BJ (cell line): ENCODE results near the gene KCNE4. TPM values are rescaled to one million over a fixed set of nuclear protein-coding genes. Genes with fewer than 3 reads are reported as not detected.
"Not testable (repeated sequence)": the region's sequence is repeated elsewhere in the genome, so short reads cannot be mapped to it uniquely, and the experiment has no call there.

Experiments used
- CTCF ChIA-PET: fragments of 350-600 bp; formaldehyde crosslinking; extraction: SDS; loops from one replicate; lab custom pipeline; 2021; ENCODE audit warnings: antibody characterized with exemption, inconsistent platforms; lab: Yijun Ruan, JAX
- POLR2A ChIA-PET: fragments of 300-600 bp; sonication (Branson Sonifier 250); formaldehyde crosslinking; extraction: SDS; loops from one replicate; lab custom pipeline; 2021; ENCODE audit warnings: antibody characterized with exemption; lab: Charles Lee
- DNase-seq: peaks from one replicate; pipeline ENCODE4 v3.0.0-alpha.2; 2011; ENCODE audit warnings: low read depth
- H3K27me3 ChIP-seq: 2 replicates; pipeline ENCODE4 v1.6.0; 2011; ENCODE audit warnings: low read length; ENCODE audit not compliant: control insufficient read depth, insufficient read depth
- H3K36me3 ChIP-seq: 2 replicates; pipeline ENCODE4 v1.5.1; 2011; ENCODE audit warnings: low read length; ENCODE audit not compliant: control insufficient read depth, insufficient read depth
- H3K4me3 ChIP-seq: 2 replicates; pipeline ENCODE4 v1.5.1; 2011; ENCODE audit warnings: low read depth, mild to moderate bottlenecking, control low read depth, low read length
- polyA plus RNA-seq: library from polyadenylated mRNA; depleted of rRNA; stranded (reverse); fragments of >200 nt; gene quantifications from 2 replicates; pipeline ENCODE4 v1.2.3, GENCODE V29; 2011
- TF ChIP-seq, protein P1 (sequence below): IDR thresholded peaks from 2 replicates; pipeline ENCODE4 v1.5.1; 2011; ENCODE audit warnings: low read depth, mild to moderate bottlenecking, control low read depth, inconsistent platforms, low read length, moderate library complexity; ENCODE audit not compliant: insufficient read depth

KCNE4 gene
- polyA plus RNA-seq, 1 experiment, result 18.5 TPM

DNA sequence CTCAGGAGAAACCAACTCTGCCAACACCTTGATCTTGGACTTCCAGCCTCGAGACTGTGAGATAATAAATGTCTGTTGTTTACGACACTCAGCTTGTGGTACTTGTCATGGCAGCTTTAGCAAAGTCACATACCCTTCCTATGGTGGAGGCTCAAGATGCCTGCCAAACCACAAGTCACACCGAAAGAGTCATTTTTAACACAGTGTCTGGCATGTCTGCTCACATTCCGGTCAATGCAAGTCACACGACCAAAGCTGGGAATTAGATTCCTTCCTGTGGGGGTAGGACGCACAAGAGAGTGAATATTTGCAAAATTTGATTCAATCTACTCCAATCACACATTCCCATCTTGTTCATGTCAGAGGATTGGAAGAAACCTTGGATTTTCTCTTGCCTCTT lies 24.6 kb downstream of the KCNE4 start:
- ChIA-PET CTCF (no interaction called here), POLR2A (no interaction called here)
- no peak for DNase-seq
- Histone ChIP-seq H3K27me3 (no peaks in the 10 kb centered on the region), H3K4me3 (no peak overlapping the region), H3K36me3 (no peaks in the 10 kb centered on the region)
- TF ChIP-seq, protein P1, sequence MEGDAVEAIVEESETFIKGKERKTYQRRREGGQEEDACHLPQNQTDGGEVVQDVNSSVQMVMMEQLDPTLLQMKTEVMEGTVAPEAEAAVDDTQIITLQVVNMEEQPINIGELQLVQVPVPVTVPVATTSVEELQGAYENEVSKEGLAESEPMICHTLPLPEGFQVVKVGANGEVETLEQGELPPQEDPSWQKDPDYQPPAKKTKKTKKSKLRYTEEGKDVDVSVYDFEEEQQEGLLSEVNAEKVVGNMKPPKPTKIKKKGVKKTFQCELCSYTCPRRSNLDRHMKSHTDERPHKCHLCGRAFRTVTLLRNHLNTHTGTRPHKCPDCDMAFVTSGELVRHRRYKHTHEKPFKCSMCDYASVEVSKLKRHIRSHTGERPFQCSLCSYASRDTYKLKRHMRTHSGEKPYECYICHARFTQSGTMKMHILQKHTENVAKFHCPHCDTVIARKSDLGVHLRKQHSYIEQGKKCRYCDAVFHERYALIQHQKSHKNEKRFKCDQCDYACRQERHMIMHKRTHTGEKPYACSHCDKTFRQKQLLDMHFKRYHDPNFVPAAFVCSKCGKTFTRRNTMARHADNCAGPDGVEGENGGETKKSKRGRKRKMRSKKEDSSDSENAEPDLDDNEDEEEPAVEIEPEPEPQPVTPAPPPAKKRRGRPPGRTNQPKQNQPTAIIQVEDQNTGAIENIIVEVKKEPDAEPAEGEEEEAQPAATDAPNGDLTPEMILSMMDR, result no peak

DNA sequence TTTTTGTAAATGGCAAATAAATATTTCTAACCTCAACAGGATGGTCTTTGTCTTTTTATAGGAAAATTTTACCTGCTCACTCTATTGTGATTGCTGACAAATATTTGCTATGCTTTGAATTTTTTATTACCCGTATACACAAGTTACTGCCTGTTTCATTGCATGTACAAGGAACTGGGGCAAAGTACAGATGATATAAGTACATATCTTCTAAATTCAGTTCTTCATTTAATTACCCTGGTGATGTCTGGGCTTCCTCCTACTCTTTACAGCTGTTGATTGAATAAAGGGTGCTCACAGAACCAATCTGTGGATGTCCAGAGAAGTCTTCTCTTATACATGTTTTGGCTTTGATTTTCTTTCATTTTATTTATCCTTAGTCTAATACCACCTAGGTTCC lies 26.5 kb downstream of the KCNE4 start:
- no peak for DNase-seq
- POLR2A ChIA-PET, result no interaction called here
- H3K27me3 ChIP-seq, result no peaks in the 10 kb centered on the region
- CTCF ChIA-PET, result no interaction called here
- H3K4me3 ChIP-seq, result no peak overlapping the region
- H3K36me3 ChIP-seq, result no peaks in the 10 kb centered on the region
- TF ChIP-seq, protein P1, result no peak

DNA sequence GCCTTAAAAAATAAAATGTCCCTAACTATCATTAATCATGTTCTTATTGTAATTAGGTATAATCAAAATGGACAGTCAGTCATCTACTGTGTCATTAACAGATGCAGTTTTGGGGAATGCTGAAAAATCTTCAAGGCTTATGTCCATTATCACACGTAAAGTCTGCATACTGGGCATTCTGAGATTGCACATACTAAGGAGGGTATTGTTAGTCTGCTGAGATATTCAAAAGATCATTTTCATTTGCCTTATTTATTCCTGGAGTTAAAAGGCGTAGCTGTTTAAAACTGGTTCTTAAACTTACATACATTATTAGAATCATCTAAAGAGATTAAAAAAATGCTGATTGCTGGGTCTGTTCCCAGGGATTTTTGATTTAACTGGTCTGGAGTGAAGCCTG lies 27.4 kb downstream of the KCNE4 start:
- H3K27me3 ChIP-seq, result no peaks in the 10 kb centered on the region
- H3K4me3 ChIP-seq, result no peak overlapping the region
- ChIA-PET POLR2A (no interaction called here), CTCF (no interaction called here)
- H3K36me3 ChIP-seq, result no peaks in the 10 kb centered on the region
- no peak for DNase-seq
- TF ChIP-seq, protein P1, result no peak

DNA sequence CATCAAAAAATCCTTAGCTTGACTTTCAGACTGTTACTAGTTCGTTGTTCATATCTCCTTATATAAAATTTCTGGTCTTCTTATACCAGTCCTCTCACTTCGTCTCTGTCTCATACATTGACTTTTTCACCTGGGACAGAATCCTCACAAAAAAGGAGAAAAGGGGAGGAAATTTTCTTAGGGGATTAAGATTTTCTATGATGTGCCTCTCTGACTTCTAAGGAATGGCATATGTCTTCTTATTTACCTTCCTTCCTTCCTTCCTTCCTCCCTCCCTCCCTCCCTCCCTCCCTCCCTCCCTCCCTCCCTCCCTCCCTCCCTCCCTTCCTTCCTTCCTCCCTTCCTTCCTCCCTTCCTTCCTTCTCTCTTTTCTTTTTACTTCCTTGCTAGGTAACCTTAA lies 27.9 kb downstream of the KCNE4 start:
- POLR2A ChIA-PET, result no interaction called here
- Histone ChIP-seq H3K27me3 (no peaks in the 10 kb centered on the region), H3K4me3 (no peak overlapping the region), H3K36me3 (no peaks in the 10 kb centered on the region)
- TF ChIP-seq, protein P1, result no peak
- DNase-seq, result no peak
- CTCF ChIA-PET, result no interaction called here

DNA sequence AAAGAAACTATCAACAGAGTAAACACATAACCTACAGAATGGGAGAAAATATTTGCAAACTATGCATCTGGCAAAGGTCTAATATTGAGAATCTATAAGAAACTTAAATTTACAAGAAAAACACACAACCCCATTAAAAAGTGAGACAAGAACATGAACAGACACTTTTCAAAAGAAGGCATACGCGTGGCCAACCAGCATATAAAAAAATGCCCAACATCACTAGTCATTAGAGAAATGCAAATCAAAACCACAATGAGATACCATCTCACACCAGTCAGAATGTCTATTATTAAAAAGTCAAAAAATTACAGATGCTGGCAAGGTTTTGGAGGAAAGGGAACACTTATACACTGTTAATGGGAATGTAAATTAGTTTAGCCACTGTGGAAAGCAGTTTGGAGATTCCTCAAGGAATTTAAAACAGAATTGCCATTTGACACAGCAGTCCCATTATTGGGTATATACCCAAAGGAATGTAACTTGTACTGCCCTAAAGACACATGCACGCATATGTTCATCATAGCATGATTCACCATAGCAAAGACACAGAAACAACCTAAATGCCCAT lies 28.9 kb downstream of the KCNE4 start:
- CTCF ChIA-PET, POLR2A ChIA-PET, H3K27me3 ChIP-seq, DNase-seq, H3K4me3 ChIP-seq, H3K36me3 ChIP-seq: not testable (repeated sequence)

DNA sequence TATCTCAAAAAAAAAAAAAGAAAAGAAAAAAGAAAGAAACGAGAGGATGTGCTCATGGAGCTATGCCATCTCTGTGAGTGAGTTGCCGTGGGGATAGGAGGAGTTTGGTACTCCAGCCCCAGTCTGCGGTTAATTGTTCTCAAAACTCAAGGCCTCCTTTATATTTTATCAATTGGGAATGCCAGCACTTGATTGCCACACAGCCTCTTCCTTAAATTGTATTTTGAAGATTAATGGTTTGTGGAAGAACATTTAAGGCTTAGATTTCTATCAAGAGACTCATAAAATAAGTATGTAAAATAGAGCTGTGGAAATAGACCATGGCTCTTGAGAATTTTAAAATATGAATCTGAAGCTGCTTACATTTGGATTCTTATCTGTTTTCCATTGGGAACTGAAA lies 29.8 kb downstream of the KCNE4 start:
- Histone ChIP-seq H3K4me3 (no peak overlapping the region), H3K36me3 (no peaks in the 10 kb centered on the region), H3K27me3 (no peaks in the 10 kb centered on the region)
- CTCF ChIA-PET, result interaction anchor here (0.6 kb wide), 1 partner anchor 68 kb away, joined by 3 read pairs; no protein-coding TSS in a partner anchor
- POLR2A ChIA-PET, result no interaction called here
- no peak for DNase-seq
- TF ChIP-seq, protein P1, result no peak
